ENCODE results near the gene PHKA1.
"Not testable (repeated sequence)": the region's sequence is repeated elsewhere in the genome, so short reads cannot be mapped to it uniquely, and the experiment has no call there.

Gene PHKA1

DNA sequence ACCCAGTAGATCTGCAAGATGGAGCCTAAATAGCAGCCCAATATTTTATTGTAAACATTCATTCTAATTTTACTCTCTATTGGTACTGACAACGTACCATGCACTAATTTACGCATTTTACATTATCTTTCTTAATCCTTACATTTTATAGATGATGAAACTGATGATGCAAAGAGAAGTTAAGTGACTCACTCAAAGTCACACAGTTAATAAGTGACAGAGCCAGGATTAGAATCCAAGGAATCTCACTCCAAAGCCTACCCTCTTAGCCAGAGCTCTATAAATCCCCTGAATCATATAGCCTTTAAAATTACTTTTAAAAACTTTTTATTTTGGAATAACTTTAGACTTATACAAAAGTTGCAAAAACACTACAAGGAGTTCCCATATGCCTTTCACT lies 37.6 kb downstream of the PHKA1 start:
- H3K9me3 ChIP-seq (ENCODE audit: control insufficient read depth in 1 of 2, low read length in 2 of 2): no peaks in the 10 kb centered on the region
- H3K27me3 ChIP-seq (ENCODE audit: control insufficient read depth in 1 of 2, insufficient read depth in 2 of 2, low read length in 2 of 2): no peaks in the 10 kb centered on the region
- H3K9ac ChIP-seq (ENCODE audit: low read depth in 1 of 2, low read length in 2 of 2): no peak overlapping the region

DNA sequence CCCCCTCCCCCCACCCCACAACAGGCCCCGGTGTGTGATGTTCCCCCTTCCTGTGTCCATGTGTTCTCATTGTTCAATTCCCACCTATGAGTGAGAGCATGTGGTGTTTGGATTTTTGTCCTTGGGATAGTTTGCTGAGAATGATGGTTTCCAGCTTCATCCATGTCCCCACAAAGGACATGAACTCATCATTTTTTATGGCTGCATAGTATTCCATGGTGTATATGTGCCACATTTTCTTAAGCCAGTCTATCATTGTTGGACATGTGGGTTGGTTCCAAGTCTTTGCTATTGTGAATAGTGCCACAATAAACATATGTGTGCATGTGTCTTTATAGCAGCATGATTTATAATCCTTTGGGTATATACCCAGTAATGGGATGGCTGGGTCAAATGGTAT lies 40.2 kb downstream of the PHKA1 start:
- not testable (repeated sequence) for H3K27me3 ChIP-seq (ENCODE audit: control insufficient read depth in 1 of 2, insufficient read depth in 2 of 2, low read length in 2 of 2); H3K4me3 ChIP-seq (ENCODE audit: low read depth in 1 of 2, low read length in 2 of 2); H3K4me1 ChIP-seq (ENCODE audit: control insufficient read depth in 1 of 2, insufficient read depth in 2 of 2, low read length in 2 of 2); H3K9me3 ChIP-seq (ENCODE audit: control insufficient read depth in 1 of 2, low read length in 2 of 2); H3K9ac ChIP-seq (ENCODE audit: low read depth in 1 of 2, low read length in 2 of 2); H3K36me3 ChIP-seq (ENCODE audit: control insufficient read depth in 1 of 2, insufficient read depth in 2 of 2, low read length in 2 of 2); H3K27ac ChIP-seq (ENCODE audit: low read depth, low read length)

More for the DNA sequence above, 37.6 kb downstream of the PHKA1 start:
- no peaks in the 10 kb centered on the region for H3K4me1 ChIP-seq (ENCODE audit: control insufficient read depth in 1 of 2, insufficient read depth in 2 of 2, low read length in 2 of 2)
- H3K36me3 ChIP-seq (ENCODE audit: control insufficient read depth in 1 of 2, insufficient read depth in 2 of 2, low read length in 2 of 2): no peaks in the 10 kb centered on the region
- H3K4me3 ChIP-seq (ENCODE audit: low read depth in 1 of 2, low read length in 2 of 2): no peak overlapping the region
- no peak overlapping the region for H3K27ac ChIP-seq (ENCODE audit: low read depth, low read length)

- not testable (repeated sequence) for H3K27me3 ChIP-seq (ENCODE audit: control insufficient read depth in 1 of 2, insufficient read depth in 2 of 2, low read length in 2 of 2); H3K4me3 ChIP-seq (ENCODE audit: low read depth in 1 of 2, low read length in 2 of 2); H3K9ac ChIP-seq (ENCODE audit: low read depth in 1 of 2, low read length in 2 of 2); H3K9me3 ChIP-seq (ENCODE audit: control insufficient read depth in 1 of 2, low read length in 2 of 2); H3K36me3 ChIP-seq (ENCODE audit: control insufficient read depth in 1 of 2, insufficient read depth in 2 of 2, low read length in 2 of 2); H3K27ac ChIP-seq (ENCODE audit: low read depth, low read length); H3K4me1 ChIP-seq (ENCODE audit: control insufficient read depth in 1 of 2, insufficient read depth in 2 of 2, low read length in 2 of 2)
Observed at GRCh38 chrX:72669508-72669907, 44.6 kb downstream of the PHKA1 start.

DNA sequence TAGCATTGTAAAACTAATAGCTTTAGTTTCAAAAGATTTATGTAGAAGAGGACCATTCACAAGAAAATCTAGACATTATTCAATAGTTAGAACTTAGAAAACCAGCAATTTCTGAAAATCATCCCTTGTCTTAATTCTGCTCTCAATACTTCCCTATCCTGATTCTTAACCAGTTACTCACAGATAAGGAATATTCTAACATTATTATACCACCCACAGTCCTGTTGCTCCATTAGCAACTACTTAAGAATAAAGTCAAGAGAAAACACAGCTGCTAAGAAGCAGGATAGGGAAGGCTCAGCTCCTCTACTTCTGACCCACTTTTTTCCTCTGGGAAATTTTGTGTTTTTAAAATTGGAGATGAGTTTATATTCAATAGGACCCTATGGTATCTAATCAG lies 47.7 kb downstream of the PHKA1 start:
- no peaks in the 10 kb centered on the region for H3K27me3 ChIP-seq (ENCODE audit: control insufficient read depth in 1 of 2, insufficient read depth in 2 of 2, low read length in 2 of 2)
- H3K9ac ChIP-seq (ENCODE audit: low read depth in 1 of 2, low read length in 2 of 2): no peak overlapping the region
- no peaks in the 10 kb centered on the region for H3K4me1 ChIP-seq (ENCODE audit: control insufficient read depth in 1 of 2, insufficient read depth in 2 of 2, low read length in 2 of 2)
- no peaks in the 10 kb centered on the region for H3K9me3 ChIP-seq (ENCODE audit: control insufficient read depth in 1 of 2, low read length in 2 of 2)
- H3K27ac ChIP-seq (ENCODE audit: low read depth, low read length): no peak overlapping the region
- no peaks in the 10 kb centered on the region for H3K36me3 ChIP-seq (ENCODE audit: control insufficient read depth in 1 of 2, insufficient read depth in 2 of 2, low read length in 2 of 2)
- H3K4me3 ChIP-seq (ENCODE audit: low read depth in 1 of 2, low read length in 2 of 2): no peak overlapping the region

DNA sequence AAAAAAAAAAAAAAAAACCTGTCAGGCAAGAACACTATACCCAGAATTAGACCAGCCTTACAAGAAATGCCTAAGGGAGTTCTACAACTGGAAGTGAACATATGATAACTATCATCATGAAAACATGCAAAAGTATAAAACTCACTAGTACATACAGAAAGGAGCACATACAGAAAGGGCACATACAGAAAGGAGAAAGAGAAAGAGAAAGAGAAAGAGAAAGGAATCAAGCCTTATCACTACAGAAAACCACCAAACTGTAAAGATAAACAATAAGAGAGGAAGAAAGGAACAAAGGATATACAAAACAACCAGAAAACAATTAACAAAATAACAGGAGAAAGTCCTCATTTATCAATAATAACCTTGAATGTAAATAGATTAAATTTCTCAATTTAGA lies 50.4 kb downstream of the PHKA1 start:
- Histone ChIP-seq H3K9me3 (ENCODE audit: control insufficient read depth in 1 of 2, low read length in 2 of 2) (no peaks in the 10 kb centered on the region), H3K4me1 (ENCODE audit: control insufficient read depth in 1 of 2, insufficient read depth in 2 of 2, low read length in 2 of 2) (no peaks in the 10 kb centered on the region), H3K9ac (ENCODE audit: low read depth in 1 of 2, low read length in 2 of 2) (no peak overlapping the region), H3K27me3 (ENCODE audit: control insufficient read depth in 1 of 2, insufficient read depth in 2 of 2, low read length in 2 of 2) (no peaks in the 10 kb centered on the region), H3K27ac (ENCODE audit: low read depth, low read length) (no peak overlapping the region), H3K4me3 (ENCODE audit: low read depth in 1 of 2, low read length in 2 of 2) (no peak overlapping the region), H3K36me3 (ENCODE audit: control insufficient read depth in 1 of 2, insufficient read depth in 2 of 2, low read length in 2 of 2) (no peaks in the 10 kb centered on the region)

- Histone ChIP-seq H3K4me1 (ENCODE audit: control insufficient read depth in 1 of 2, insufficient read depth in 2 of 2, low read length in 2 of 2) (no peaks in the 10 kb centered on the region), H3K27me3 (ENCODE audit: control insufficient read depth in 1 of 2, insufficient read depth in 2 of 2, low read length in 2 of 2) (no peaks in the 10 kb centered on the region), H3K9me3 (ENCODE audit: control insufficient read depth in 1 of 2, low read length in 2 of 2) (no peaks in the 10 kb centered on the region), H3K9ac (ENCODE audit: low read depth in 1 of 2, low read length in 2 of 2) (no peak overlapping the region), H3K4me3 (ENCODE audit: low read depth in 1 of 2, low read length in 2 of 2) (no peak overlapping the region), H3K36me3 (ENCODE audit: control insufficient read depth in 1 of 2, insufficient read depth in 2 of 2, low read length in 2 of 2) (no peaks in the 10 kb centered on the region), H3K27ac (ENCODE audit: low read depth, low read length) (no peak overlapping the region)
Observed at GRCh38 chrX:72662020-72662747, 51.9 kb downstream of the PHKA1 start.

DNA sequence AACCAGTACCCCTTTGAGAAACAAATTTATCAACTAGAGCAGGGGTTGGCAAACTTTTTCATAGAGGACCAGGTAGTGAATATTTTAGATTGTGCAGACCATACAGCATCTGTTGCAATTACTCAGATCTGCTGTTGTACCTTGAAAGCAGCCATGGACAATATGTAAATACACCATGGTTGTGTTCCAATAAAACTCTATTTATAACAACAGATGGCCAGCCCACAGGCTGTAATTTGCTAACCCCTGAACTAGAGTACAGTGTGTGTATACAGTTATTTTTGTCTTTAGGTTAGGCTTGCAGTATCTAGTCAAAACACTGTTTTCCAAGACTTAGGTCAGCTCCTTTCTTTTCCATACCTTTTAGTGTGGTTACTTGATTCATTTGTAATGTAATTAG lies 54.4 kb downstream of the PHKA1 start:
- Histone ChIP-seq H3K27ac (ENCODE audit: low read depth, low read length) (no peak overlapping the region), H3K27me3 (ENCODE audit: control insufficient read depth in 1 of 2, insufficient read depth in 2 of 2, low read length in 2 of 2) (no peaks in the 10 kb centered on the region), H3K9ac (ENCODE audit: low read depth in 1 of 2, low read length in 2 of 2) (no peak overlapping the region), H3K4me1 (ENCODE audit: control insufficient read depth in 1 of 2, insufficient read depth in 2 of 2, low read length in 2 of 2) (no peaks in the 10 kb centered on the region), H3K36me3 (ENCODE audit: control insufficient read depth in 1 of 2, insufficient read depth in 2 of 2, low read length in 2 of 2) (no peaks in the 10 kb centered on the region), H3K4me3 (ENCODE audit: low read depth in 1 of 2, low read length in 2 of 2) (no peak overlapping the region), H3K9me3 (ENCODE audit: control insufficient read depth in 1 of 2, low read length in 2 of 2) (no peaks in the 10 kb centered on the region)

- Histone ChIP-seq H3K9me3 (ENCODE audit: control insufficient read depth in 1 of 2, low read length in 2 of 2) (no peaks in the 10 kb centered on the region), H3K4me3 (ENCODE audit: low read depth in 1 of 2, low read length in 2 of 2) (no peak overlapping the region), H3K4me1 (ENCODE audit: control insufficient read depth in 1 of 2, insufficient read depth in 2 of 2, low read length in 2 of 2) (no peaks in the 10 kb centered on the region), H3K36me3 (ENCODE audit: control insufficient read depth in 1 of 2, insufficient read depth in 2 of 2, low read length in 2 of 2) (no peaks in the 10 kb centered on the region), H3K9ac (ENCODE audit: low read depth in 1 of 2, low read length in 2 of 2) (no peak overlapping the region), H3K27ac (ENCODE audit: low read depth, low read length) (no peak overlapping the region), H3K27me3 (ENCODE audit: control insufficient read depth in 1 of 2, insufficient read depth in 2 of 2, low read length in 2 of 2) (no peaks in the 10 kb centered on the region)
Observed at GRCh38 chrX:72652082-72652481, 62.0 kb downstream of the PHKA1 start.

- no peak overlapping the region for H3K9ac ChIP-seq (ENCODE audit: low read depth in 1 of 2, low read length in 2 of 2)
- no peak overlapping the region for H3K4me3 ChIP-seq (ENCODE audit: low read depth in 1 of 2, low read length in 2 of 2)
- H3K27ac ChIP-seq (ENCODE audit: low read depth, low read length): no peak overlapping the region
- no peaks in the 10 kb centered on the region for H3K27me3 ChIP-seq (ENCODE audit: control insufficient read depth in 1 of 2, insufficient read depth in 2 of 2, low read length in 2 of 2)
- no peaks in the 10 kb centered on the region for H3K9me3 ChIP-seq (ENCODE audit: control insufficient read depth in 1 of 2, low read length in 2 of 2)
- H3K36me3 ChIP-seq (ENCODE audit: control insufficient read depth in 1 of 2, insufficient read depth in 2 of 2, low read length in 2 of 2): no peaks in the 10 kb centered on the region
- no peaks in the 10 kb centered on the region for H3K4me1 ChIP-seq (ENCODE audit: control insufficient read depth in 1 of 2, insufficient read depth in 2 of 2, low read length in 2 of 2)
Observed at GRCh38 chrX:72644946-72645345, 69.2 kb downstream of the PHKA1 start.

- Histone ChIP-seq H3K4me3 (ENCODE audit: low read depth in 1 of 2, low read length in 2 of 2) (no peak overlapping the region), H3K9ac (ENCODE audit: low read depth in 1 of 2, low read length in 2 of 2) (no peak overlapping the region), H3K4me1 (ENCODE audit: control insufficient read depth in 1 of 2, insufficient read depth in 2 of 2, low read length in 2 of 2) (no peaks in the 10 kb centered on the region)
Observed at GRCh38 chrX:72641611-72642010, 72.5 kb downstream of the PHKA1 start.

GRCh38 chrX:72635930-72636329 lies 78.2 kb downstream of the PHKA1 start:
- H3K9ac ChIP-seq (ENCODE audit: low read depth in 1 of 2, low read length in 2 of 2): no peak overlapping the region
- no peak overlapping the region for H3K27ac ChIP-seq (ENCODE audit: low read depth, low read length)
- no peaks in the 10 kb centered on the region for H3K4me1 ChIP-seq (ENCODE audit: control insufficient read depth in 1 of 2, insufficient read depth in 2 of 2, low read length in 2 of 2)
- H3K27me3 ChIP-seq (ENCODE audit: control insufficient read depth in 1 of 2, insufficient read depth in 2 of 2, low read length in 2 of 2): no peaks in the 10 kb centered on the region
- H3K36me3 ChIP-seq (ENCODE audit: control insufficient read depth in 1 of 2, insufficient read depth in 2 of 2, low read length in 2 of 2): no peaks in the 10 kb centered on the region
- no peaks in the 10 kb centered on the region for H3K9me3 ChIP-seq (ENCODE audit: control insufficient read depth in 1 of 2, low read length in 2 of 2)
- no peak overlapping the region for H3K4me3 ChIP-seq (ENCODE audit: low read depth in 1 of 2, low read length in 2 of 2)

More at GRCh38 chrX:72641611-72642010, 72.5 kb downstream of the PHKA1 start:
- Histone ChIP-seq H3K9me3 (ENCODE audit: control insufficient read depth in 1 of 2, low read length in 2 of 2) (no peaks in the 10 kb centered on the region), H3K36me3 (ENCODE audit: control insufficient read depth in 1 of 2, insufficient read depth in 2 of 2, low read length in 2 of 2) (no peaks in the 10 kb centered on the region), H3K27ac (ENCODE audit: low read depth, low read length) (no peak overlapping the region), H3K27me3 (ENCODE audit: control insufficient read depth in 1 of 2, insufficient read depth in 2 of 2, low read length in 2 of 2) (no peaks in the 10 kb centered on the region)
